Heart right ventricle (tissue), 16 donors: ENCODE data around the gene CCDC197. TPM values are rescaled to one million over a fixed set of nuclear protein-coding genes. Genes with fewer than 3 reads are reported as not detected.

ENCODE experiments used
- ATAC-seq, 8 donors: fragments of 200-7000 bp; cut with Tn5 transposase; one replicate each; pipeline ENCODE4 v1.9.1; 2020; ENCODE audit warnings: mild to moderate bottlenecking in 8 of 8, moderate library complexity in 8 of 8, moderate number of reproducible peaks in 1 of 8
- DNase-seq, 2 donors: peaks; one replicate each; pipeline ENCODE4 v3.0.0-alpha.2; 2020
- H3K27ac ChIP-seq, 10 donors: fragments of 200-600 bp; sonication (generic) in 2 of 10; one replicate each; pipeline versions ENCODE4 v1.5.0 to v1.8.0; 2020 to 2022; ENCODE audit warnings: mild to moderate bottlenecking in 3 of 10
- H3K27me3 ChIP-seq, 7 donors: fragments of 200-600 bp; one replicate each; pipeline ENCODE4 v1.8.0; 2021 to 2022; ENCODE audit warnings: mild to moderate bottlenecking in 2 of 7
- H3K36me3 ChIP-seq, 9 donors: fragments of 200-600 bp; sonication (generic) in 1 of 9; one replicate each; pipeline versions ENCODE4 v1.5.0 to v1.8.0; 2020 to 2022; ENCODE audit warnings: mild to moderate bottlenecking in 2 of 9
- H3K4me1 ChIP-seq, 9 donors: fragments of 200-600 bp; sonication (generic) in 1 of 9; one replicate each; pipeline versions ENCODE4 v1.5.0 to v1.8.0; 2020 to 2022; ENCODE audit warnings: mild to moderate bottlenecking in 4 of 9
- H3K4me3 ChIP-seq, 10 donors: fragments of 200-600 bp; sonication (generic) in 2 of 10; one replicate each; pipeline versions ENCODE4 v1.5.0 to v1.8.0; 2020 to 2022; ENCODE audit warnings: mild to moderate bottlenecking in 7 of 10, moderate library complexity in 2 of 10
- H3K9me3 ChIP-seq, 11 donors: fragments of 200-600 bp in 10 of 11; sonication (generic) in 2 of 11; one replicate each; pipeline versions ENCODE4 v1.5.0 to v1.8.0; 2013 to 2022; ENCODE audit warnings: mild to moderate bottlenecking in 2 of 11, control low read depth in 1 of 11, moderate library complexity in 1 of 11
- CTCF ChIP-seq, 9 donors: fragments of 200-600 bp; sonication (generic) in 2 of 9; IDR thresholded peaks; one replicate each; pipeline versions ENCODE4 v1.5.0 to v1.8.0; 2021 to 2022; ENCODE audit warnings: antibody characterized with exemption in 9 of 9, mild to moderate bottlenecking in 5 of 9, moderate library complexity in 1 of 9
- WGBS, 2 donors: extraction: QIAGEN DNeasy Blood & Tissue Kit; methylation state at CpG; one replicate each; pipeline ENCODE4 v1.1.7; 2013; ENCODE audit warnings: inconsistent platforms in 1 of 2; 5-methylcytosine and 5-hydroxymethylcytosine counted together
- intact Hi-C, 10 donors: fragments of 100-400 bp; cut with DNase I; formaldehyde crosslinking; loops; one replicate each; pipeline versions ENCODE4 v1.11.1 to v1.14.2; 2022
- microRNA-seq, 2 donors: library from miRNA; unstranded; fragments of <30 nt; microRNA quantifications; one replicate each; pipeline ENCODE4 v1.2.0, GENCODE V29; 2021
- polyA plus RNA-seq, 2 donors: library from polyadenylated mRNA; stranded (reverse); fragments of 200-250 nt; gene quantifications; one replicate each; pipeline ENCODE4 v1.2.3, GENCODE V29; 2013
- total RNA-seq, 10 donors: library from RNA; stranded (reverse); fragmentation: NEBNext Ultra II Directional in 3 of 10; extraction: Animal tissue kit (Norgen Biotek cat#: 25700) in 3 of 10; gene quantifications; one replicate each; pipeline versions ENCODE4 v1.2.1 to v1.2.4, GENCODE V29; 2021 to 2023
- donor health status: Arrhythmogenic right ventricular cardiomyopathy.
- donor health status: ischemic (EF 13 %, LVEDD 7.1; RV severe dilation, severe dysfunction).
- donor health status: healthy with polysubstance abuse.
- donor health status: DM: no; HTN: yes; CAD: no.
- donor health status: DM: no; HTN: no; CAD: no.
- donor health status: ischemic (EF 25% LVEDD 6.9; RV normal size, moderate dysfunction).
- donor health status: ischemic (EF 25% LVEDD 5.7; RV mildly dilated, moderate dysfunction).
- donor health status: healthy.
- donor health status: DM: yes; HTN: yes; CAD: no.
- donor health status: Ischemic cardiomyopathy.
- donor health status: ischemic (EF 35%, LVEDD 5.7; RV mildly dilated, moderate dysfunction).
- donor health status: nonischemic (EF 11% LVEDD 7.7; RV severe dilation, severe dysfunction).
- donor health status: DM: yes; HTN: yes; CAD: no.
- donor health status: PGD.
- donor health status: ischemic (EF 29% LVEDD 5.4; RV normal size, mild dysfunction).
- donor health status: nonischemic (EF 23%, LVEDD 6.1; RV moderate dilation, normal function).

The CCDC197 gene
- total and polyA plus RNA-seq, 12 donors: 0.40 to 1.6 (median 0.86) TPM; not detected in 2

DNA sequence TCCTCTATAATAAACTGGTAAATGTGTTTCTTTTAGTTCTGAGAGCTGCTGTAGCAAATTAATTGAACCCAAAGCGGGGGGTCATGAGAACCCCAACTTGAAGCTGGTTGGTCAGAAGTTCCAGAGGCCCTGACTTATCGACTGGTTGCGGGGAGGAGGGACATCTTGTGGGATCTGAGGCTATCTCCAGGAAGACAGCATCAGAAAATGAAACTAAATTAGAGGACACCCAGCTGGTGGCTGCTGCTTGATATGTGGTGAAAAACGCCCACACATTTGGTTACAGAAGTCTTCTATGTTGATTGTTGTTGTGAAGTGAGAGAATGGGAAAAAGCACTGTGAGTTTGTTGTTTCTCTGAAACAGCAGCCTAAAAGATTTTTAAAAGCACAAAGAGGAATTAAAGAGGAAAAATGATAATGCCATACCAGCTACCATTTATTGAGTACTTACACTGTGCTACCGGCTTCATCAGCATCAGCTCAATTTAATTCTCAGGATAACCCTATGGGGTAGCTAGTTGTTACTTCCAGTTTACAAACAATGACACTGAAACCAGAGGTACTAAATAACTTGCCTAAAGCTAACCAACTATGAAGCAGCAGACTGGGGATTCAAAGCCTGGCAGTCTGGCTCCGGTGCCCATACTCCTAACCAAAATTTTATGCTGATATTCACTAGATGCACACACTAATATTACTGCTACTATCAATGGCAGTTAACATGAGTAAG lies 59.6 kb downstream of the CCDC197 start:
- Histone ChIP-seq H3K27ac (peak overlapping the region in 1 of 10 donors; percentile 13), H3K36me3 (peaks cover 5 to 100% (median 87%) of the 10 kb centered on the region in 9 donors), H3K9me3 (no peaks in the 10 kb centered on the region), H3K4me1 (peaks cover 0 to 52% (median 22%) of the 10 kb centered on the region in 9 donors), H3K4me3 (no peak overlapping the region), H3K27me3 (no peaks in the 10 kb centered on the region)
- DNase-seq (no peak), ATAC-seq (no peak)
- TF ChIP-seq CTCF (IDR thresholded peaks at IDR 0.05): no peak
- intact Hi-C loops: no loop called here
- 79% methylated on average over 6 of the region's 6 CpGs for WGBS, 2 donors

GRCh38 chr14:94058128-94058673 lies 61.1 kb downstream of the CCDC197 start:
- no peak for TF ChIP-seq CTCF (IDR thresholded peaks at IDR 0.05)
- H3K27ac ChIP-seq: no peak overlapping the region
- intact Hi-C loops: no loop called here
- H3K27me3 ChIP-seq: no peaks in the 10 kb centered on the region
- no peak for ATAC-seq
- peaks cover 0 to 54% (median 15%) of the 10 kb centered on the region in 9 donors for H3K4me1 ChIP-seq
- DNase-seq: no peak
- peaks cover 5 to 100% (median 80%) of the 10 kb centered on the region in 9 donors for H3K36me3 ChIP-seq
- H3K9me3 ChIP-seq: no peaks in the 10 kb centered on the region
- no peak overlapping the region for H3K4me3 ChIP-seq
- 75 to 88% methylated on average over 1 of the region's 1 CpG for WGBS, 2 donors

Small RNA genes within 50 kb of the gene (microRNA-seq; reads per million reads assigned to microRNA genes)
- gene MIR4506: 0.51 to 0.60 reads per million in 2 donors

Other genes starting within 250 kb of the CCDC197 start
- 10 to 100 TPM in 1 of 10 donors, 1 to 10 TPM in 9; 1.8 to 12.7 (median 4.1) TPM for gene PRIMA1, start 208.8 kb upstream of the CCDC197 start, total RNA-seq
- 10 to 100 TPM in 1 of 2 donors, 1 to 10 TPM in 1; 2.2 to 16.3 TPM for gene PRIMA1, start 208.8 kb upstream of the CCDC197 start, polyA plus RNA-seq
- not detected for gene FAM181A, start 70.0 kb upstream of the CCDC197 start, total RNA-seq
- gene FAM181A, start 70.0 kb upstream of the CCDC197 start, polyA plus RNA-seq: not detected
- 100 to 1,000 TPM in 9 of 10 donors, 10 to 100 TPM in 1; 85.7 to 253 (median 168) TPM for gene ASB2, start 20.7 kb upstream of the CCDC197 start, total RNA-seq
- gene ASB2, start 20.7 kb upstream of the CCDC197 start, polyA plus RNA-seq: 100 to 1,000 TPM in 1 of 2 donors, 10 to 100 TPM in 1; 19.6 to 374 TPM
- under 1 TPM in 9 of 10 donors, not detected in 1; 0.07 to 0.37 (median 0.15) TPM for gene OTUB2, start 29.0 kb downstream of the CCDC197 start, total RNA-seq
- under 1 TPM; 0.22 to 0.29 TPM for gene OTUB2, start 29.0 kb downstream of the CCDC197 start, polyA plus RNA-seq
- gene DDX24, start 83.9 kb downstream of the CCDC197 start, total RNA-seq: 100 to 1,000 TPM; 190 to 269 (median 240) TPM
- gene DDX24, start 83.9 kb downstream of the CCDC197 start, polyA plus RNA-seq: 100 to 1,000 TPM in 1 of 2 donors, 10 to 100 TPM in 1; 94.1 to 160 TPM
- gene IFI27L1, start 84.0 kb downstream of the CCDC197 start, total RNA-seq: 10 to 100 TPM in 9 of 10 donors, 1 to 10 TPM in 1; 7.7 to 23.9 (median 16.2) TPM
- 10 to 100 TPM; 28.8 to 47.4 TPM for gene IFI27L1, start 84.0 kb downstream of the CCDC197 start, polyA plus RNA-seq
- gene IFI27, start 113.4 kb downstream of the CCDC197 start, total RNA-seq: 100 to 1,000 TPM in 8 of 10 donors, 10 to 100 TPM in 2; 76.5 to 473 (median 148) TPM
- gene IFI27, start 113.4 kb downstream of the CCDC197 start, polyA plus RNA-seq: 100 to 1,000 TPM; 719 to 721 TPM
- 10 to 100 TPM; 41.5 to 92.9 (median 63.2) TPM for gene IFI27L2, start 132.3 kb downstream of the CCDC197 start, total RNA-seq
- gene IFI27L2, start 132.3 kb downstream of the CCDC197 start, polyA plus RNA-seq: 100 to 1,000 TPM in 1 of 2 donors, 10 to 100 TPM in 1; 83.3 to 122 TPM
- gene PPP4R4, start 177.0 kb downstream of the CCDC197 start, total RNA-seq: under 1 TPM in 5 of 10 donors, not detected in 5; 0.13 to 0.46 (median 0.31) TPM
- under 1 TPM; 0.22 to 0.94 TPM for gene PPP4R4, start 177.0 kb downstream of the CCDC197 start, polyA plus RNA-seq